HEK293 (cell line): ENCODE measurements around the gene SLC35G2.

ENCODE experiments used
- TCF7L2 ChIP-seq: IDR thresholded peaks from 2 replicates; pipeline ENCODE4 v1.6.1; 2011; ENCODE audit warnings: low read depth, mild to moderate bottlenecking, inconsistent platforms, low read length, moderate library complexity, borderline replicate concordance
- ZNF521 ChIP-seq: fragments of 450-650 bp; formaldehyde crosslinking; IDR thresholded peaks from 2 replicates; pipeline ENCODE4 v1.5.1; 2017; ENCODE audit warnings: missing biosample characterization, mild to moderate bottlenecking, missing genetic modification characterization
- ZNF776 ChIP-seq: fragments of 450-650 bp; formaldehyde crosslinking; IDR thresholded peaks from 2 replicates; pipeline ENCODE4 v1.5.0; 2017; ENCODE audit warnings: missing biosample characterization, missing genetic modification characterization, borderline replicate concordance
- ZNF777 ChIP-seq: fragments of 450-650 bp; formaldehyde crosslinking; IDR thresholded peaks from 2 replicates; pipeline ENCODE4 v1.5.1; 2017; ENCODE audit warnings: missing biosample characterization, missing genetic modification characterization, borderline replicate concordance
- TF ChIP-seq, protein P1 (sequence below): fragments of 450-650 bp; formaldehyde crosslinking; IDR thresholded peaks from 2 replicates; pipeline ENCODE4 v1.5.1; 2016; ENCODE audit warnings: missing biosample characterization, missing genetic modification characterization, borderline replicate concordance
- TF ChIP-seq, protein P2 (sequence below): fragments of 450-650 bp; formaldehyde crosslinking; IDR thresholded peaks from 2 replicates; pipeline ENCODE4 v1.5.1; 2016; ENCODE audit warnings: missing biosample characterization, missing genetic modification characterization

DNA sequence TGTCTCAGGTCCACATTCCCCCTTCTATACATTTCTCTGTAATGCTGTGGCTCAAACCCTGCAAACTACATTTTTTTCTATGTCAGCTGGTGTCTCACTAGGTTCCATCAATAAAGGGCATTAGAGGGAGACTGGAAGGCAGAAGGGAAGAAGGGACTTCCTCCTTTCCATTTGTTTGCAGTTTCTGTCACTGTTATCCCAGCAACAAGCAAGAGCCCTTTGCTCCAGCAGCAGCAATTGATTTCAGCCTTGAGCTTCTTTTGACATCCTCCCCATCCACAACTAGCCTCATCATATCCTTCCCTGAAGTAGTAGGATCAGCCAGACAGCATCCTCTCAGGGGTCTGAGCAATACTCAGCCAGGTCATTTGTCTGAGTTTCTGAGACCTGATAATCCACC is 37.7 kb downstream of the SLC35G2 start:
- TF ChIP-seq TCF7L2, result no peak
- TF ChIP-seq, protein P1, sequence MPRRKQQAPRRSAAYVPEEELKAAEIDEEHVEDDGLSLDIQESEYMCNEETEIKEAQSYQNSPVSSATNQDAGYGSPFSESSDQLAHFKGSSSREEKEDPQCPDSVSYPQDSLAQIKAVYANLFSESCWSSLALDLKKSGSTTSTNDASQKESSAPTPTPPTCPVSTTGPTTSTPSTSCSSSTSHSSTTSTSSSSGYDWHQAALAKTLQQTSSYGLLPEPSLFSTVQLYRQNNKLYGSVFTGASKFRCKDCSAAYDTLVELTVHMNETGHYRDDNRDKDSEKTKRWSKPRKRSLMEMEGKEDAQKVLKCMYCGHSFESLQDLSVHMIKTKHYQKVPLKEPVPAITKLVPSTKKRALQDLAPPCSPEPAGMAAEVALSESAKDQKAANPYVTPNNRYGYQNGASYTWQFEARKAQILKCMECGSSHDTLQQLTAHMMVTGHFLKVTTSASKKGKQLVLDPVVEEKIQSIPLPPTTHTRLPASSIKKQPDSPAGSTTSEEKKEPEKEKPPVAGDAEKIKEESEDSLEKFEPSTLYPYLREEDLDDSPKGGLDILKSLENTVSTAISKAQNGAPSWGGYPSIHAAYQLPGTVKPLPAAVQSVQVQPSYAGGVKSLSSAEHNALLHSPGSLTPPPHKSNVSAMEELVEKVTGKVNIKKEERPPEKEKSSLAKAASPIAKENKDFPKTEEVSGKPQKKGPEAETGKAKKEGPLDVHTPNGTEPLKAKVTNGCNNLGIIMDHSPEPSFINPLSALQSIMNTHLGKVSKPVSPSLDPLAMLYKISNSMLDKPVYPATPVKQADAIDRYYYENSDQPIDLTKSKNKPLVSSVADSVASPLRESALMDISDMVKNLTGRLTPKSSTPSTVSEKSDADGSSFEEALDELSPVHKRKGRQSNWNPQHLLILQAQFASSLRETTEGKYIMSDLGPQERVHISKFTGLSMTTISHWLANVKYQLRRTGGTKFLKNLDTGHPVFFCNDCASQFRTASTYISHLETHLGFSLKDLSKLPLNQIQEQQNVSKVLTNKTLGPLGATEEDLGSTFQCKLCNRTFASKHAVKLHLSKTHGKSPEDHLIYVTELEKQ (tag by site-specific recombination), result no peak
- TF ChIP-seq, protein P2, sequence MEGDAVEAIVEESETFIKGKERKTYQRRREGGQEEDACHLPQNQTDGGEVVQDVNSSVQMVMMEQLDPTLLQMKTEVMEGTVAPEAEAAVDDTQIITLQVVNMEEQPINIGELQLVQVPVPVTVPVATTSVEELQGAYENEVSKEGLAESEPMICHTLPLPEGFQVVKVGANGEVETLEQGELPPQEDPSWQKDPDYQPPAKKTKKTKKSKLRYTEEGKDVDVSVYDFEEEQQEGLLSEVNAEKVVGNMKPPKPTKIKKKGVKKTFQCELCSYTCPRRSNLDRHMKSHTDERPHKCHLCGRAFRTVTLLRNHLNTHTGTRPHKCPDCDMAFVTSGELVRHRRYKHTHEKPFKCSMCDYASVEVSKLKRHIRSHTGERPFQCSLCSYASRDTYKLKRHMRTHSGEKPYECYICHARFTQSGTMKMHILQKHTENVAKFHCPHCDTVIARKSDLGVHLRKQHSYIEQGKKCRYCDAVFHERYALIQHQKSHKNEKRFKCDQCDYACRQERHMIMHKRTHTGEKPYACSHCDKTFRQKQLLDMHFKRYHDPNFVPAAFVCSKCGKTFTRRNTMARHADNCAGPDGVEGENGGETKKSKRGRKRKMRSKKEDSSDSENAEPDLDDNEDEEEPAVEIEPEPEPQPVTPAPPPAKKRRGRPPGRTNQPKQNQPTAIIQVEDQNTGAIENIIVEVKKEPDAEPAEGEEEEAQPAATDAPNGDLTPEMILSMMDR (tag by site-specific recombination), result no peak
- TF ChIP-seq ZNF521, result no peak
- no peak for TF ChIP-seq ZNF777 (tag by site-specific recombination)
- TF ChIP-seq ZNF776, result no peak
